ENCODE measurements around the gene GGT1.
"Not testable (repeated sequence)": the region's sequence is repeated elsewhere in the genome, so short reads cannot be mapped to it uniquely, and the experiment has no call there.

Gene GGT1

GRCh38 chr22:24584166-24584790 is 18.7 kb upstream of the GGT1 start:
- DNase-seq, result no peak

DNA sequence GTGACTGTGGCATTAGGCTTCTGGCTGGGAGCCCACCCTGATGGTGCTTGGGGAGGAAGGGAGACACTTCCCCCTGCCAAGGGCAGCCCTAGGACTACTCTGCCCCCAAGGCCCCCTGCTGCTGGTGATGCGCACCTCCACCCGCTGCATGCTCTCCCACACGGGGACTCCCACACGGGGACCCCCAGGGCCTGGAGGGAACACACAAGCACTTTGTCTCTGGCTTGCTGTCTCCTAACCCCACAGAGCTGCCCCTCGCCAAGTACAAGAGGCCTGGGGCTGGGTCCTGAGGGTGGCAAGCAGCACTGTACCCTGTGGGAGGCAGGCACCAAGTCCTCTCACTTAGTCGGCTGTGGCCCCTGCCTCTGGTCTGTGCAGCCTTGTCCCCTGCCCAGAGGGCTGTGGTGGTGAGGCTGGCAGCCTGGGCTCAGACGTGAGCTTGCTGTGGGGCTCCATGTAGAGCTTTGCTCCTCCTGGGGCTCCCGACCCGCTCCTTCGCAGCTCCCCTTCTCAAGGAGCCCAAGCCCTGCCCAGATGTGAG is 18.1 kb upstream of the GGT1 start:
- no peak for DNase-seq

- DNase-seq, result no peak
Measured at GRCh38 chr22:24585461-24585860, 17.5 kb upstream of the GGT1 start.

- DNase-seq, result no peak
Measured at GRCh38 chr22:24585927-24586546, 17.0 kb upstream of the GGT1 start.

- DNase-seq, result no peak
Measured at GRCh38 chr22:24587251-24587650, 15.7 kb upstream of the GGT1 start.

GRCh38 chr22:24587948-24588347 is 15.0 kb upstream of the GGT1 start:
- no peak for DNase-seq

DNA sequence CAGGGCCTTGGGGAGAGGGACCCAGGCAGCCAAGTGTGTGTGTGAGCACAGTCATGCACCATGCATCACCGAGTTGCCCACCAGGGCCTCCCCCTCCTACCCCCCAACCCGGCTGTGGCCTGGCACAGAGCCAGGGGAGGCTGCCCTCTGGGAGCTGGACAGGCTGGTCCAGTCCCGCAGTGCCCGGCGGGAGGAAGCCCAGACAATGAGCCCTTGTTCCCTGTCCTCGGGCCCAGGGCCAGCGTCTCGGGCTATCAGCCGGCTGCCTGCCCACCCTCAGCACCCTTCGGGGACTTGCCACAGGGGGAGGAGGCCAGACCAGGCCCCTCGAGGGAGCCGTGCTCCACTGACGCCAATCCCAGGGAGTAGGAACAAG is 14.6 kb upstream of the GGT1 start:
- no peak for DNase-seq

GRCh38 chr22:24588757-24589481 is 14.1 kb upstream of the GGT1 start:
- no peak for DNase-seq

DNA sequence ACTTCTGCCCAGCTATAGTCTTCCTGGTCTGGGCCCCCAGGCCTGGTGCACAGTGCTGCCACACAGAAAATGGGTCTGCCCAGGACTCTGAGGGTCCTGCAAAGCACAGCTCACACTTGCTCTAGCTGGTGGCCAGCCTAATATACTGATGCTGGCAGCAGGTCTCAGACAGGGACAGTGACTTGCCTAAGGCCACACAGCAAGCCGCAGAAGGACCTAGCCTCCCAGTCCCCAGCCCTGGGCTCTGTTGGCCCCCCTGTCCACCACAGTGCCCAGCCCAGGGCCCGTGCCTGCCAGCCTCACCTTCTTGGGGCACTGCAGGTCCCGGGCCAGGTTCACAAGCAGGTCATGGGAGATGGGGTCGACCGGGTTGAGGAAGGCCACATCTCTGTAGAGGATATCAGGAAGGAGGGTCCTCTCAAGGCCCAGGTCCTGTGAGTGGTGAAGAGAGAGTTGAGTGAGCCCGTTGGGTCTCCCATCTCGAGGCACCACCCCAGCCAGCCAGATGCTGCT is 13.4 kb upstream of the GGT1 start:
- no peak for DNase-seq

- DNase-seq, result no peak
Measured at GRCh38 chr22:24590596-24591173, 12.3 kb upstream of the GGT1 start.

GRCh38 chr22:24591286-24591830 is 11.6 kb upstream of the GGT1 start:
- DNase-seq, result no peak

DNA sequence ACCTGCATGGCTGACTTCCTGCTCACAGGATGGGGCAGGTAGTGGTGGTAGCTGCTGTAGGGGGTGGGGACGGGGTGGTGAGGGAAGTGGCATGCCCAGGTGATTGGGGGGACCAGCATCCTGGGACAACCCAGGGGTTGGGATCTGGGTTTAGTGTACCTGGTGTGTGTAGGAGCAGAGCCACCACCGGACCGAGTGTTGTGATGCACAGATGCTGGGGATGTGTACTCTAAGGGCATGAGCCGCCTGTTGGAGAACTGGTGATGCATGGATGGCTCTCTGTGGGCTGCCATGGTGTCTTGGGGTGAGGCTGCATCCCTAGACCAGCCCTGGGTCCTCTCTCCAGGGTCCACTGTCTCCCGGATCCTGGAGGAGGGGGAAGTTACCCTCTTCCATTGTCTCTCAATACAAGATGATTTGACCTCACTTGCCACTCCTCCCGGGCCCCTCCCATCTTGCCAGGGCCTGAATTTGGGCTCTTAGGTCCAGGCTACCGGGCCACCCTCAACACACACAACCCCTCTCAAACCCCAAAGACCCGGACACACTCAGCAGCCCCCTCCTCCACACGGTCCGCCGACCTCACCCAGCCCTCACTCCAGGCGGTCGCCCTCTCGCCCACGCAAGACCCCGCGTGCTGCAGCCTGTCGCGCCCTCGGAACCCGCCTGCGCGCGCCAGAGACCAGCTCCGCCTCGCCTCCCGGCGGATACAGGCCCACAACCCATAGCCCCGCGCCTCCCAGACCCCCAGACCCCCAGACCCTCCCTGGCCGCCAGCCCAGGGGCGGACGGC is 10.7 kb upstream of the GGT1 start:
- no peak for DNase-seq

DNA sequence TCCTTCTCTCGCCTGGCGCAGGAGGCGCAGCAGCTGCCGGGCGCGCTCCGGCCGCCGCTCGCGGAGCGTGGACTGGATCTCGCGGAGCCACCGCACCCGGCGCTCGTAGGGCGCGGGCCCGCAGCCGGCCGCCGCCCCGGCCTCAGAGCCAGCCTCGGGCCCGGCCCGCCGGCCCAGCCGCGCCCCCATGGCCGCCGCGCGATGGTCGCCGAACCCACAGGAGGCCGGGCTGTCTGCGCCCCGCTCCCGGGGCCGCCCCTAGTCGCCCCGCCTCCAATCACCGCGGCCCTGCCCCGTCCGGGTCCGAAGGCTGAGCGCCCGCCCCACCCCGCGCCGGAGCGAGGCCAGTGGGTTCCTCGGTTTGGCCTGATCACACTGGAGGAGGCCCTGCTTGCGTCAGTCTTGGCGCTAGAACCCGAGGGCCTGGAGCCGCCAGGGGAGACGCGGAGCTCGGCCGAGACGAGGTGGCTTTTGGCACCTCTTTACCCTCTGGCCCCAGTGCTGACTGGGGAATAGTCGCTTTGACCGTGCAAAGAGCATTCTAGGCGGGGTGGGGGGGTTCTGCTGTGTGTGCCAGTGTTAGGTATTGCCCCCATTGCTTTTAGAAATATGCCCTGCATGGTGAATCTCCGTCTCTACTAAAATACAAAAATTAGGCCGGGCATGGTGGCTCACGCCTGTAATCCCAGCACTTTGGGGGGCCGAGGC is 10.0 kb upstream of the GGT1 start, which contains the start of gene LRRC75B:
LRRC75B (minus strand) TSS at position 223 of the 708 bp plus-strand sequence; CDS start at position 189, 34 bp downstream.
- peak; percentile 89 for DNase-seq

GRCh38 chr22:24593559-24593835 is 9.5 kb upstream of the GGT1 start:
- not testable (repeated sequence) for DNase-seq

DNA sequence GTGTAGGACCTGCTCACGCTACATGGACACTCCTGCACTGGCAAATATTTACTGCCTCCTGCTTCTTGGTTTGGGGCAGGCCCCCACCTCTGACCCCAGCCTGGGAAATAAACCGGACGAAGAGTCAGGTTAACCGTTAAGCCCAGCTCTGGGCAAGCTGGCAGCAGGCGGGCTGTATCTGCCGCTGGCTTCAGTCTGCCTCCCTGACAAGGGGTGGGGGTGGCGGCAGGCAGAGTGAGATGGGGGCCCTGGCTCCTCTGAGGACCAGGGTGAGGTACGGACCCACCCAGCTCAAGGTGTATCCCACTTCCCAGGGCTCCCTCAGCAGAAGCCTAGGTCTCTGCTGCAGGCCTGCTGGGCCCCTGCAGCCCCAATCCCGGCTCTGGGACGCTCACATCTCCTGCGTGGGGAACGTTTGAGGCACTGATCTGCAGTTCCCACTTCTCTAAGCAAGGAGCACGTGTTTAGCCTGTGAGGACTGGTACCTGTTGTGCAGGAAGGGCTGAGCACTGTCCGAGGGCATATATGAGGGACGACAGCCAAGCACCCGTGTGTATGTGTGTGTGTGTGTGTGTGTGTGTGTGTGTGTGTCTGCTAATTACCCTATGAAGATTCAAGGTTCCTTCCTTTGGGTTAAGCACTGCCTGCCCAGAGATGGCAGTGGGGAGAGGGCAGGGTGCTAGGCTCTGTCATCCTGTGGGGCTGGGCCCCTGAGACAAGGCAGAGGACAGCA is 9.0 kb upstream of the GGT1 start:
- no peak for DNase-seq

- DNase-seq, result no peak
Measured at GRCh38 chr22:24594569-24595120, 8.3 kb upstream of the GGT1 start.

GRCh38 chr22:24595228-24595627 is 7.8 kb upstream of the GGT1 start:
- DNase-seq, result no peak

DNA sequence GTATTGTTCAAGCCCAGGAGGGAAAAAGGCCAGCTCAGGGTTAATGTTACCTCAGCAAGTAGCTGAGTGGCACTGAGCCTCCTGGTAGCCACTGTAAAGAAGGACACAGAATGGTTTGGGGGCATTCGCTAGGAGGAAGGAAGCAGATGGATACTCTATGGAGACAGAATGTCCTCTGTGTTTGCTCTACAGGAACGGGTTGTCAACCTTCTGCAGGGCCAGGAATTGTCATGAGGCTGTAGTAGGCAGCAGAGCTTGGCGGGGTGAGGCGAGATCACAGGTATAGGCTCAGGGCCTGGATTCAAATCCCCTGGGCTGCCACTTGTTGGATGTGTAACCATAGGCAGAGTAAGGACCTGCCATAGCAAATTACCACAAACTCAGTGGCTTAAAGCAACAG is 7.1 kb upstream of the GGT1 start:
- DNase-seq, result no peak

GRCh38 chr22:24597076-24597475 is 5.9 kb upstream of the GGT1 start:
- not testable (repeated sequence) for DNase-seq

DNA sequence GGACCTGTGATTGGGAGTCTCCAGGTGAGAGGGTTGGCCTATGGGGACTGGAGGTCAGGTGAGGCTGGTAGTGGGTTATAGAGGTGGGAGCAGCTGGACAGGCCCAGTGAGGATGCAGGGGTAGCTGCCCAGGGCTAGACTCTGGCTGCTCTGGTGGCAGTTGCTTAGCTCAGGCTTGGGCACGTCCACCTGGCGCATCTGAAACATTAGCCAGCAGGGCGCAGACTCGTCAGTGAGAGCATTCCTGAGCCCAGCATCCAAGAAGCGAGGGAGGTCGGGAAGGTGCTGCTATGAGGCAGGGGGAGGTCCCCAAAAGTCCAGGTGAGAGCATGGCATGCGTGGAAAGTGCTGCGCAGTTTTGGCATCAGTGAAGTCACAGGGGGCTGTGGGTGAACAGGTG is 3.5 kb upstream of the GGT1 start:
- no peak for DNase-seq
